ENCODE measurements around the gene GNG2. TPM values are rescaled to one million over a fixed set of nuclear protein-coding genes. Genes with fewer than 3 reads are reported as not detected.

GNG2 gene
- total and polyA plus RNA-seq, 10 of the 15 experiments (the other 5 are each of a cell fraction or from before 2014, with no cell fraction given) = 31.6 to 114 (median 66.4) TPM

DNA sequence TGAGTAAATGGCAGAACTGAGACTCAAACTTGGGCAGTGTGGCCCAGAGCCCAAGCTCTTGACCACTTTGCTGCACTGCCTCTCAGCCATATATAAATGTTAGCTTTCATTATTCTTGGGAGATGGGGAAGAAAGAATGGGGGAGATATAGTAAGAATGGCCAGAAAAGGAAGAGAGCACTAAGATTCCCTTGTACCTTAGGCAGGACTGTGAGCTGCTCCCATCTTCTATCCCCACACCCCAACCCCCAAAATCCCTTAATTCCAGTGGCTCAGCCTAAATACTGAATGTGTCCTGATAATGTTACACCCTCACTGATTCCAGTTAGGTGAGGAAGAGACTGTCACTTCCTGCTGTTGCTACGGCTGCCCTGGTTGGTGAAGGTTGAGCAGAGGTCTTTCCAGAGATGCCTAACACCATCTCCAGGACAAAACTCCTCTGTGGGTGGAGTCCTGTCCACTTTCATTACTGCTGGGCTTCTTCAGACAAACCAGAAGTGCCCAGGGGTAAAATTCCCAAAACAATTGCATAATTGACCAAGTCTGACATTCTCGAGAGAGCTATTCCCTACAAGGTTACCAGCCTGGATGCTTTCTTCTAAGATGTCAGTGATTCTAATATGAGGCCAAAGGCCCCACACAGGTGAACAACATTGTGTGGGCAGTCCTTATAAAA, 51.8 kb downstream of the GNG2 start (continued):
- TF ChIP-seq EZH2 (IDR thresholded peaks at IDR 0.05; ENCODE audit: borderline replicate concordance, control insufficient read depth, low read depth, low read length) = no peak
- TF ChIP-seq NFXL1 (IDR thresholded peaks at IDR 0.05; ENCODE audit: borderline replicate concordance) = no peak
- TF ChIP-seq, protein P1, sequence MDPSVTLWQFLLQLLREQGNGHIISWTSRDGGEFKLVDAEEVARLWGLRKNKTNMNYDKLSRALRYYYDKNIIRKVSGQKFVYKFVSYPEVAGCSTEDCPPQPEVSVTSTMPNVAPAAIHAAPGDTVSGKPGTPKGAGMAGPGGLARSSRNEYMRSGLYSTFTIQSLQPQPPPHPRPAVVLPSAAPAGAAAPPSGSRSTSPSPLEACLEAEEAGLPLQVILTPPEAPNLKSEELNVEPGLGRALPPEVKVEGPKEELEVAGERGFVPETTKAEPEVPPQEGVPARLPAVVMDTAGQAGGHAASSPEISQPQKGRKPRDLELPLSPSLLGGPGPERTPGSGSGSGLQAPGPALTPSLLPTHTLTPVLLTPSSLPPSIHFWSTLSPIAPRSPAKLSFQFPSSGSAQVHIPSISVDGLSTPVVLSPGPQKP (IDR thresholded peaks at IDR 0.05; ENCODE audit: low read depth, low read length) = no peak
- no peak for TF ChIP-seq RCOR1 (conservative IDR thresholded peaks at IDR 0.05; ENCODE audit: low read depth, low read length)

DNA sequence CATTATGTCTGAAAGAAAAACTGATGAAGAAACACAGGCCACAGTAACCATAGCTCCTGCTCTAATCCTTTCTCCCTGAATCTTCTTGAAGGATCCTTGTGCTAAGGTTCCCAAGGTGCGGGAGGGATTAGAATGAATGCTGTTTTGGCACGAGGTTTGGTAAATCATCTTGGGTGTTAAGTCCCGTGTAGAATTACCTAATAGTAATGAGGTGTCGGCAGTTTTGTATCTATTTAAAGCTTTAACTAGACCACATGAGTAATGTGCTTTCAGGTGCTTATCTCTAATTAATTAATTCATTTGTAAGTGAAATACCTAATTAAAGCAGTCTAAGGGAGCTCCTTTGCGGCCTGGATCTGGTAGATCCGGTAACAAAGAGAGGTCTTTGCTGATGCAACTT, 53.9 kb downstream of the GNG2 start:
- DNase-seq (ENCODE audit: low read depth, low spot score) = no peak

More for the DNA sequence above, 53.9 kb downstream of the GNG2 start:
- Histone ChIP-seq H3K9me3 (replicated peaks; ENCODE audit: control insufficient read depth, insufficient read depth, low read length) (no peaks in the 10 kb centered on the region; the same call in 2 of the 3 replicates), H3K27ac (ENCODE audit: control insufficient read depth, insufficient read depth) (no peak overlapping the region), H3K79me2 (ENCODE audit: control insufficient read depth, insufficient read depth, low read length) (no peaks in the 10 kb centered on the region), H4K20me1 (ENCODE audit: control insufficient read depth, insufficient read depth) (no peaks in the 10 kb centered on the region), H2AFZ (ENCODE audit: control insufficient read depth, low read depth, low read length) (no peak overlapping the region), H3K4me3 (no peak overlapping the region), H3K36me3 (ENCODE audit: control insufficient read depth in 2 of 2, insufficient read depth in 2 of 2, low read length in 1 of 2) (peaks cover 0 to 2% of the 10 kb centered on the region in 2 experiments; a peak in 2 of 4 replicates), H3K4me1 (ENCODE audit: control insufficient read depth, insufficient read depth, low read length) (no peaks in the 10 kb centered on the region), H3K4me2 (ENCODE audit: control insufficient read depth, insufficient read depth) (no peak overlapping the region), H3K27me3 (replicated peaks in 1 of 2; ENCODE audit: control insufficient read depth in 2 of 2, insufficient read depth in 2 of 2, low read length in 1 of 2) (no peaks in the 10 kb centered on the region), H3K9ac (ENCODE audit: control insufficient read depth, insufficient read depth, low read length) (no peak overlapping the region)
- TF ChIP-seq KLF5 (IDR thresholded peaks at IDR 0.05; ENCODE audit: partially characterized antibody) (no peak), POU2F2 (IDR thresholded peaks at IDR 0.05; ENCODE audit: borderline replicate concordance, low read depth, low read length) (no peak), RFX5 (IDR thresholded peaks at IDR 0.05; ENCODE audit: low read depth, low read length) (no peak), IRF4 (IDR thresholded peaks at IDR 0.05; ENCODE audit: low read depth, low read length) (no peak), SIX5 (IDR thresholded peaks at IDR 0.05; ENCODE audit: low read depth, low read length, severe bottlenecking) (no peak), ZSCAN29 (IDR thresholded peaks at IDR 0.05) (no peak), MYB (IDR thresholded peaks at IDR 0.05; ENCODE audit: borderline replicate concordance, low read depth, low read length) (no peak)
- TF ChIP-seq, protein P2, sequence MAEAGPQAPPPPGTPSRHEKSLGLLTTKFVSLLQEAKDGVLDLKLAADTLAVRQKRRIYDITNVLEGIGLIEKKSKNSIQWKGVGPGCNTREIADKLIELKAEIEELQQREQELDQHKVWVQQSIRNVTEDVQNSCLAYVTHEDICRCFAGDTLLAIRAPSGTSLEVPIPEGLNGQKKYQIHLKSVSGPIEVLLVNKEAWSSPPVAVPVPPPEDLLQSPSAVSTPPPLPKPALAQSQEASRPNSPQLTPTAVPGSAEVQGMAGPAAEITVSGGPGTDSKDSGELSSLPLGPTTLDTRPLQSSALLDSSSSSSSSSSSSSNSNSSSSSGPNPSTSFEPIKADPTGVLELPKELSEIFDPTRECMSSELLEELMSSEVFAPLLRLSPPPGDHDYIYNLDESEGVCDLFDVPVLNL (IDR thresholded peaks at IDR 0.05; ENCODE audit: low read depth, low read length) = no peak
- TF ChIP-seq, protein P3, sequence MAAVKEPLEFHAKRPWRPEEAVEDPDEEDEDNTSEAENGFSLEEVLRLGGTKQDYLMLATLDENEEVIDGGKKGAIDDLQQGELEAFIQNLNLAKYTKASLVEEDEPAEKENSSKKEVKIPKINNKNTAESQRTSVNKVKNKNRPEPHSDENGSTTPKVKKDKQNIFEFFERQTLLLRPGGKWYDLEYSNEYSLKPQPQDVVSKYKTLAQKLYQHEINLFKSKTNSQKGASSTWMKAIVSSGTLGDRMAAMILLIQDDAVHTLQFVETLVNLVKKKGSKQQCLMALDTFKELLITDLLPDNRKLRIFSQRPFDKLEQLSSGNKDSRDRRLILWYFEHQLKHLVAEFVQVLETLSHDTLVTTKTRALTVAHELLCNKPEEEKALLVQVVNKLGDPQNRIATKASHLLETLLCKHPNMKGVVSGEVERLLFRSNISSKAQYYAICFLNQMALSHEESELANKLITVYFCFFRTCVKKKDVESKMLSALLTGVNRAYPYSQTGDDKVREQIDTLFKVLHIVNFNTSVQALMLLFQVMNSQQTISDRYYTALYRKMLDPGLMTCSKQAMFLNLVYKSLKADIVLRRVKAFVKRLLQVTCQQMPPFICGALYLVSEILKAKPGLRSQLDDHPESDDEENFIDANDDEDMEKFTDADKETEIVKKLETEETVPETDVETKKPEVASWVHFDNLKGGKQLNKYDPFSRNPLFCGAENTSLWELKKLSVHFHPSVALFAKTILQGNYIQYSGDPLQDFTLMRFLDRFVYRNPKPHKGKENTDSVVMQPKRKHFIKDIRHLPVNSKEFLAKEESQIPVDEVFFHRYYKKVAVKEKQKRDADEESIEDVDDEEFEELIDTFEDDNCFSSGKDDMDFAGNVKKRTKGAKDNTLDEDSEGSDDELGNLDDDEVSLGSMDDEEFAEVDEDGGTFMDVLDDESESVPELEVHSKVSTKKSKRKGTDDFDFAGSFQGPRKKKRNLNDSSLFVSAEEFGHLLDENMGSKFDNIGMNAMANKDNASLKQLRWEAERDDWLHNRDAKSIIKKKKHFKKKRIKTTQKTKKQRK (IDR thresholded peaks at IDR 0.05; ENCODE audit: low read depth, low read length) = no peak
- in situ Hi-C loops (cut with MboI) = no loop called here
- 64% methylated on average over 6 of the region's 6 CpGs for WGBS (ENCODE audit: insufficient coverage, insufficient replicate concordance, low lambda C conversion rate, missing lambda C conversion rate)
- no TSS peak for BruUV-seq (replicated peaks)
- ChIA-PET RAD21 (ENCODE audit: unreplicated experiment) (no interaction called here), POLR2A (no interaction called here), CTCF (interaction anchor here (1.3 kb wide), 2 partner anchors 10 to 24 kb away, joined by 3 read pairs; no protein-coding TSS in a partner anchor), SMC1A (ENCODE audit: uncharacterized antibody, unreplicated experiment) (interaction anchor here (1.4 to 3.0 kb wide), 4 partner anchors 9 to 64 kb away, joined by 3 to 10 read pairs (median 4); no protein-coding TSS in a partner anchor)
- no peak for FAIRE-seq
- intact Hi-C loops (cut with micrococcal nuclease; ENCODE audit: unreplicated experiment) = no loop called here
- ATAC-seq = no peak
